NCI-H460 (cell line): ENCODE results near the gene PARD3. TPM values are rescaled to one million over a fixed set of nuclear protein-coding genes. Genes with fewer than 3 reads are reported as not detected.
"Not testable (repeated sequence)": the region's sequence is repeated elsewhere in the genome, so short reads cannot be mapped to it uniquely, and the experiment has no call there.

Experiments
- DNase-seq: peaks from one replicate; pipeline ENCODE4 v3.0.0-alpha.2; 2016; ENCODE audit warnings: low read depth; ENCODE audit errors: extremely low read depth
- total RNA-seq: library from RNA; depleted of rRNA; stranded (reverse); fragments of >200 nt; shearing (Covaris generic); gene quantifications from 2 replicates; pipeline ENCODE4 v1.2.3, GENCODE V29; 2014

Gene PARD3
- total RNA-seq, 1 experiment from 2014 or later: 75.1 TPM

- DNase-seq: no peak
Measured at GRCh38 chr10:34746094-34746493, 69.0 kb downstream of the PARD3 start.

GRCh38 chr10:34745244-34745643, 69.9 kb downstream of the PARD3 start:
- no peak for DNase-seq

- no peak for DNase-seq
Measured at GRCh38 chr10:34744590-34744989, 70.5 kb downstream of the PARD3 start.

GRCh38 chr10:34743814-34744213, 71.3 kb downstream of the PARD3 start:
- no peak for DNase-seq

DNA sequence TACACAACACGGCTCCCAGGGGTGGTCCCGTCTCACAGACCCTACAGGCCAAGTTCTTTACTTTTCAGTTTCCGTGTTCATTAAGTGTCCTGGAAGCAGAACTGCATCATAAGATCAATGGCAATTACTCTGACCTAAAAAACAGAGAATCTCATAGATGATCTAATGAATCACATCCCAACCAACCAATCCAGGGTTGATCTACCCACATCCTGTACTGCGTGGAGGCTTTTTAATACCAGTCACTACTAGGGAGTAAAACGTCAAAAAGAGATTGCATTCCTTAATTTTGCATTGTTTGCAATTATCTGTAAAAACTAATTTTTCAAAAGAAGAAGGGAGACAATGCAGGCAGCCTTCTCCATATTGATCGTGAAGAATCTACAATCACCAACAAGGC, 72.6 kb downstream of the PARD3 start:
- no peak for DNase-seq

- DNase-seq: not testable (repeated sequence)
Measured at GRCh38 chr10:34741087-34741486, 74.0 kb downstream of the PARD3 start.

DNA sequence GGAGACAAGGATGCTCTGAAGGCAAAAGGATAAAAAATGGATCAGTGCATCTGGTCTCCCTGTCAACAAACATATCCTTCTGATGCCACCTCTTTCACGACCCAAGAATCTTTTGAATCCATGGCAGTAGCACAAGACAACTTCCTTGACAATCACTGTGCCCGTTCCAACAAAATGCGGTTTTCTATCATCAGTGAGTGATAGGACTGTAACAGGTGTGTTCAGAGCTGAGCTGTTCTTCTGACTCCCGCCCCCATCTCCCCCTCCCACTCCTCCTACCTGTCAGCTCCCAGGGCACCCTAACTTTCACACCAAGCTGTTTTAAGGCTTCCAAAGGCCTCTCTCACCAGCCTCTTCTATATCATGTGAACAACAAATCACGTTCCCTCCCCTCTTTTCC, 74.8 kb downstream of the PARD3 start:
- no peak for DNase-seq

GRCh38 chr10:34739915-34740314, 75.2 kb downstream of the PARD3 start:
- no peak for DNase-seq

DNA sequence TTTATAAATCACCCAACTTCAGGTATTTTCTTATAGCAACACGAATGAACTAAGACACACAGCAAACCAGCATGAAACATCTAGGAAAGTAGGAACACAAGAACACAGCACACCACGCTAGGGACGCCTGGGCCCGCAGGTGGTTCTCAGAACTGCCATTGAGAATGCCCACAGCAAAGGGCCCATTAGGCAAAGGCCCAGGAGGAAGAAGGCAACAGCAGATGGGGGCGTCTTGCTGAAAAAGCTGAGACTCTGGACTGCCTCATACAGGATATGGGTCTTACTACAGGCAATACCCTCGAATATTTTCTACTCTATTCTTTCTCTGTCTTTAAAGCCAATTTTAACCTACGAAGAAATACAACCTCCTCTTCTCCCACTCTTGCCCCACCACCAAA, 77.3 kb downstream of the PARD3 start:
- DNase-seq: no peak

DNA sequence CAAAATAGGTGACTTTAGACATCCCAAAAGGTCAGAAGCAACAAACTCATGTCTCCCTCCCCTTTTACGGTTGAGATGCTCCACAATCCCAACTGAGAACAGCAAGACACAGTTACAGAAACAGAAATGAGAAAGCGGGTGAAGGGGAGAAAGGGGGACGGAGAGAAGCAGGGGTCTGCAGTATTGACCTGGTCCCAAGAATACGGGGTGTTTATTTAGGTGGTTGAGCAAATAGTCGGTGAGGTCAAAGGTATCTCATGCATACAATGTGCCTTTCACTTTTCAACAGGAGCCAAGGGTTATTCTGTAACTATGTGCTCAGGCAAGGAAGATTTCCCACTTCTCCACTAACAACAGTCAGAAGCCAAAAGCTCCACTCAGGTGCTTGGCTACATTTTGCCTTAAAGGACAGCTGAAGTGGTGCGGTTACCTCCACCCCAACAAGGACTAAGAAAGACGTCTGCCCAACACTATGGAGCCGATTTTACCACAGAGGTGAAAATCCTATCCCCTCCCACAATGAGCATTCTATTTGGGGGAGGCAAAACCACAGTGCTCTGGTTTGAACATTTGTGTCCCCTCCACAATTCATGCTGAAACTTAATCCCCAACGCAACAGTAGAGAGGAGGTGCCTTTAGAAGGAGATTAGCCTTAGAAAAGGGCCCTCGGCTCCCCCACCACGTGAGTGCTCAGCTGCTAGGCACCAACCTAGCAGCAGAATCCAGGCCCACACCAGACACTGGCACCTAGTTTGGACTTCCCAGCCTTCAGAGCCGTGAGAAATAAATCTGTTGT, 77.9 kb downstream of the PARD3 start:
- no peak for DNase-seq

DNA sequence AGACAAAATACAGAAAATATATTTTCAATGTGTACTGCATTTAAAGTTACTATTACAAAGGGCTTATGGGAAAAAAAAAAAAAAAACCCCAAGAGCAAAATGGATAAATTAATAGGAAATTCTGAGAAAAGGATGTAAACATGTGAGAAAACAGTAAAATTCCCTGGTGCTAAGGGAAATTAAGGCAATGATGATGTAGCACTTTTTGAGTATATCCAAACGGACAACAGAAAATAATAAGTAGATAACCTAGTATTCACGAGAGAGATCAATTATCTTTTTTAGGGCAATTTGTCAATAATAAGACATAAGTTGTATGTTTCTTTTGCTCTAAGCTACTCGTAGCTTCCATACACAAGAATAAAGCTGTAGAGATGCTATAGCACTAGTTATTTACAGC, 80.2 kb downstream of the PARD3 start:
- no peak for DNase-seq

GRCh38 chr10:34732926-34733325, 82.2 kb downstream of the PARD3 start:
- DNase-seq: peak; percentile 17

GRCh38 chr10:34731885-34732701, 83.0 kb downstream of the PARD3 start:
- DNase-seq: no peak

DNA sequence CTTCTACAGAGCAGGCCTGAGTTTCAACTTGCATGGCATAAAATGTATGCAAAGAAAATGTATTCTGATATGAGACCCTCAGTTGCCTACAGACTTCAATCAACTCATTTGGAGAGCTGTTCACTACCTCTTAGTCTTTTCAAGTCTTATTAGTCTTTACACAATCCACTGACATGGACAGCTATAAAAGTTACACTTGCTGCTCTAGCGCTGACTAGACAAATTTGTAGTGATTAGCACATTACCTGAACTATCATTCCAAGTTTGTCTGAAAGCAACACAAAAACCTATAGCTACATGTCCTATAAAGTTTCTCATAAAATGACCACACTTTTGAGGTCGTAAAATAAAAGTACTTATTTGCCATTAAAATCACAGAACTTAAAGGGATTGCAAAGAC, 83.9 kb downstream of the PARD3 start:
- DNase-seq: no peak

GRCh38 chr10:34730726-34731125, 84.4 kb downstream of the PARD3 start:
- DNase-seq: no peak

- DNase-seq: no peak
Measured at GRCh38 chr10:34729619-34730018, 85.5 kb downstream of the PARD3 start.

DNA sequence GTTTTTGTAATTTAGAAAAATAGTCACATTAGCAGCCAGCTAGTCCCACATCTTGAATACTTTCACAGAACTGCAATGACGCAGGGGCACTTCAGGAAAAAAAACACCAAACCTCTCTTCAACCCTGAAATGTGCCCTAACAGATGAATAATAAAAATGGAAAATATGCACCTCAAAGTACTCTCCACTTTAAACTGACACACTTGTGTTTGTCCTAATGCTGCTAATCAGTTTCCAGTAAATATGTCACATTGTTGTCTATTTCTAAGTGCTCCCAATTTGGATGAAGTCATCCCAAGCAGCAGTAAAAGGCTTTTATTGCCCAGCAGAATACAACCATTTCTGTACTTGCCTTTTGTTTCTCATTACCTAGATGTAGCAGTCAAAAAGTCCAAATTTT, 86.7 kb downstream of the PARD3 start:
- DNase-seq: no peak

- no peak for DNase-seq
Measured at GRCh38 chr10:34727595-34728033, 87.5 kb downstream of the PARD3 start.

DNA sequence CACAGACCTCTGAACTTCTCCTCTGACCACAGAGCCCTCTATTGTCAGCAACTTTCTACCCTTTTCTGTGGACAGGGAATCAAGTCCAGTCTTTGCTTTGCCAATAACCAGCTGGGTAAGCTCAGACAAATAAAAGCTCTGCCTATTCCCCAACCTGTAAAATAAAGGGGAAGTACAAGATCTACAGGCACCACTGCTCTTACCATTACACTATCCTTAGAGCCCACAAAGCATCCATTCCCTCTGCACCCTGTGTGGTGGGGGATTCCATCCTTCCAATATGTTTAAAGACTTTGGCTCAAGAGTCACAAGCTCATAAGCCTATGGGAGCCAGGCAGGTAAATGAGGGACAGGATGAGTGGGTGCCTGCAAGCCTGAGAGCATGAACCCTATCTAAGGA, 88.2 kb downstream of the PARD3 start:
- no peak for DNase-seq

DNA sequence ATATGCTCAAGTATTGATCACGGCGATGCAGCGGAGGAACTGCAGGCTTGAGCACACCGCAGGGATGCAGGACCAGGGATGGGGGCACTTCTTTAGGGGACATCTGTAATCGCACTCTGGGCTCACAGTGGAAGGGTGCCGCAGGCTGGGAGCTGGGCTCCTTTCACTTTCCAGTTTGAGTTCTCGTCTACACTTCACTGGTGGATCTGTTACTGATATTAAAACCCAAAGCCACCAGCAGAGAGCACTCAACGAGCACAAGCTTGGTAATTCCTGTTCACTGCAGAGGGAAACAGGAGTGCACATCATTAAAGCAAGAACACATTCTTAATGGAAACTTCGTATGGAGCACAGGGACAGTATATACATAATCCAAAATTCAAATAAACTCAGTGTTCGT, 91.3 kb downstream of the PARD3 start:
- peak; percentile 33 for DNase-seq

DNA sequence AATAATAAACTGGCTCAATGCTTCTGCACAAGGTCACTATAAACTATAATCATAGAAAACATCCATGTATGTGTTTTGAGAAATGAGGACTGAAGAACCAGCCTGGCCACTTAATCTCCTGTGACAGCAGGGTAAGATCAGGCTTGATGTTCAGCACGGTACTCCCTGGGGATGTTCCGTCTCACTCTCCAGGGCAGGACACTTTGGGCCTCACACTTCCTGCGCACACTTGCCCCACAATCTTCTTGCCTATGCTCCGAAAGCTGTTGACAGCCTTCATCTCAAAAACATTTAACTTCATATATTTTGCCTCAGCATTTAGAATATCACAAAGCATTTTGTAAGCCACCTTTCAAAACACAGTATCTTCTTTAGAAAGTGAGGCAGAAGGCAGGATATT, 92.7 kb downstream of the PARD3 start:
- no peak for DNase-seq
